ENCODE data around the gene KLHL3.

The KLHL3 gene

DNA sequence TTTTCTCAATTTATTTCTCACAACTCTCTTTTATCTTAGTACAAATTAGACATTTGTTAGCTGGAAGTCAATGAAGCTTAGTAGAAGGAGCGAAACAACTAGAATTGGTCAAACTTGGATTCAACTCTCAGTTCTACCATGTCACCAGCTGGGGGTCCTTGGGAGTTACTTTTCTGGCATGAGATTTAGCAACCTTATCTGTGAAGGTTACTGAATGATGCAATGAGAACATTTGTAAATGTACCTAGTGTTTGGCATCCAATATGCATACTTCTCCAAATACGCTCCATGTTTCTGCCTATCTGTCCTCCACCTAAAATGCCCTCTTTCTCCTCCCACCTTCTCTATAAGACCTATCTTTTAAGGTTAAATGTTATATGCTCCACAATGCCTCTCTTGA is 12.0 kb upstream of the KLHL3 start:
- DNase-seq (ENCODE audit: low read depth), result no peak

DNA sequence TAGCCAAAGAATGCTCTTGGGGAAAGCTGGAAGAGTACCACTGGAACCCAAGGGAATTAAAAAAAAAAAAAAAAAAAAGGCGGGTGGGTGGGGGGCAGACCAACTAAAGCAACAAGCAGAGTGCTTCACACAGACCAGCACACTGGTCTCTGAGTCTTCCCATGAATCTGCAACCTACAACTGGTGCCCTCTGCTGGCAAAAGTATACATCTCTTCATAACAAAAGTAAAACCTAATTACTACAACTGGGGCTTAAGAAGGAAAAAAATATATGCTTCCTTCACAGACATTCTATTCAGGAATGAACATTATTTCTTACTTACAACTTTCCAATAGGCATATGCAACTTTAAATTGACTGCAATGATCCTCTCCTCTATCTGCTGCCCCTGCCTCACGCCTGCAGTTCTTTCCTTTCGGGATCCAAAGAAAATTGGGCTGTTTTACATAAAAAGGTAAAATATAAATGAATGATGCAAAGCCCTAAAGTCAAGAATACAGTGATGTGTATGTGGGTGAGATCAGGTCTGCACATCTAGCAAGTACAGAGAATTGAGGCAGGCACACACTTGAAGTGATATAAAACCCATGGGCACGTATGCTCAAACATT is 7.2 kb upstream of the KLHL3 start:
- peak; percentile 68 for DNase-seq (ENCODE audit: low read depth)

DNA sequence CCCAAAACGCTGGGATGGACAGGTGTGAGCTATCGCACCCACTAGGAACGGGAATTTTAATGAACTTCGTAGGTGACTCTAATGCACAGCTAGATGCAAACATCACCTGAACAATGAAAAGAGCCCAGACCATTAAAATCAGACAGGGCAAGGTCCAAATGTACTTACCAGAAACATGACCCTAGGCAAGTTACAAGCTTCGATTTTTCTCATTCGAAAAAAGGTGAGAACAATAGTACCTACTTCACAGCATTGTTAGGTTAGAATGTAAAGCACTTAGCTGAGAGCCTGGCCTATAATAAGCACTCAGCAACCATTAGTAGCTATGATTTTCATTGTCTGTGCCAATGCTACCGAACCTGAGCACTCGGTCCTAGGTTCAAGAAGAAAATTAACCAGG is 5.8 kb upstream of the KLHL3 start:
- DNase-seq (ENCODE audit: low read depth), result no peak

DNA sequence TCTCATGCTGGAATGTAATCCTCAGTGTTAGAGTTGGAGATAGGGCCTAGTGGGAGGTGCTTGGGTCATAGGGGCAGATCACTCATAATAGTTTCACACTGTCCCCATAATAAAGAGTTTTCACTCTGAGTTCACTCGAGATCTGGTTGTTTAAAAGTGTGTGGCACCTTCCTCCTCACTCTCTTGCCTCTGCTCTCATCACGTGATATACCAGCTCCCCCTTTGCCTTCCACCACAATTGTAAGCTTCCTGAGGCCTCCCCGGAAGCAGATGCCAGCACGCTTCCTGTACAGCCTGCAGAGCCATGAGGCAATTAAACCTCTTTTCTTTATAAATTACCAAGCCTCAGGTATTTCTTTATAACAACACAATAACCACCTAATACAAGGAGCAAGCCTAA is 3.8 kb upstream of the KLHL3 start:
- DNase-seq (ENCODE audit: low read depth), result no peak

DNA sequence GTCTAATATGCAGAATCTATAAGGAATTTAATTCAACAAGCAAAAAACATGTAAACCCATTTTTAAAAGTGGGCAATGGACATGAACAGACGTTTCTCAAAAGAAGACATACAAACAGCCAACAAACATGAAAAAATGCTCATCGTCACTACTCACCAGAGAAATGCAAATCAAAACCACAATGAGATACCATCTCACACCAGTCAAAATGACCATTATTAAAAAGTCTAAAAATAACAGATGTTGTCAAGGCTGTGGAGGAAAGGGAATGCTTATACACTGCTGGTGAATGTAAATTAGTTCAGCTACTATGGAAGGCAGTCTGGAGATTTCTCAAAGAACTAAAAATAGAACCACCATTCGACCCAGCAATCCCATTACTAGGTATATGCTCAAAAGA is 3.1 kb upstream of the KLHL3 start:
- no peak for DNase-seq (ENCODE audit: low read depth)

DNA sequence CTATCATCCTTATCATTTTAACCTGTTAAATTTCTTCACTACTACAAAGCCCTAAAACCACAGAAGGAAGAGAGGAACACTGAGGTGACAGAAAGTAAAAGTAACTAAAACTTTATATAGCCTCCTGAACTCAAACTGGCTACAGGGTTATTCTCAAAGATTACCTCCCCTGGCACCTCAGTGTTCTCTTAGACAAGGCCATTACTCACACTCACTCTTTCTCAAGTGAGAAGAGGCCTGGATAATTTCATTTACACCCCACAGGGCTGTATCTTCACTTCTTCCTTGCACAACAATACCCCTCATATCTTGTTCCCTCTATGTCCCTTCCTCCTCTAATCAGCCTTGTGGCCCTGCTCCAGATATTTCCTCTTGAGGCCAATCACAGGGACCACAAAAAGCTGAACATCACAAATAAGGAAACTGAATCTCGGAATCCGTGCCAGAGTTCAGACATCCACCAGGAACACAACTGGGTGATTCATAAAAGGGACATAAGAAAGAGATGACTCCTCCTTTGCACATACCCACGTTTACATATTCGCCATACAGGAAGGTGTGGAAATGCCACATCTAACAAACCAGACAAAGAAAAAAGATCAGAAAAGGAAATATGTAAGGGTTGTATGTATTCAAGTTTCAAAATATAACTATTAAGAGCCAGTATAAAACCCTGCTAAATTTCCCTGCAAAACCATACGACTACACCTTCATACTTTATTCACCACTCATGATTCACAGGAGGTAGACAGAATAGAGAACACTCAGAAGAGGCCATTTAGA is 1.7 kb upstream of the KLHL3 start:
- no peak for DNase-seq (ENCODE audit: low read depth)

DNA sequence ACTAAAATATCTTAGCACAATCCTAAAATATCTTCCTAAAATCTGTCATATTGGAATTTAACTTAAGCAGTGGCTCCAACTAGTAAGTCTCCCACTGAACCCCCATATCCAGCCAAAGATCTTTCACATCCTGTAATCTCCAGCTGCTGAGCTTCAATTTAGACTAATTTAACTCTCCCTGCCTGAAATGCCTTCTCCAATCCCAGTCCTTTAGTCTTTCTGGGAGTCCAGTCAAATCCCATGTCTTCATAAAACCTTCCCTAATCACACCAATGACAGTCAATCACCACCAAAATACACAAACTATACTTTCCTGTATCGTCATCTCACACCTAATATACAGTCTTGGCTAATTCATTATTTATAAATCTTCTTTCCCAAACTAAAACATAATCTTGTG is 607 bp upstream of the KLHL3 start:
- DNase-seq (ENCODE audit: low read depth), result no peak

DNA sequence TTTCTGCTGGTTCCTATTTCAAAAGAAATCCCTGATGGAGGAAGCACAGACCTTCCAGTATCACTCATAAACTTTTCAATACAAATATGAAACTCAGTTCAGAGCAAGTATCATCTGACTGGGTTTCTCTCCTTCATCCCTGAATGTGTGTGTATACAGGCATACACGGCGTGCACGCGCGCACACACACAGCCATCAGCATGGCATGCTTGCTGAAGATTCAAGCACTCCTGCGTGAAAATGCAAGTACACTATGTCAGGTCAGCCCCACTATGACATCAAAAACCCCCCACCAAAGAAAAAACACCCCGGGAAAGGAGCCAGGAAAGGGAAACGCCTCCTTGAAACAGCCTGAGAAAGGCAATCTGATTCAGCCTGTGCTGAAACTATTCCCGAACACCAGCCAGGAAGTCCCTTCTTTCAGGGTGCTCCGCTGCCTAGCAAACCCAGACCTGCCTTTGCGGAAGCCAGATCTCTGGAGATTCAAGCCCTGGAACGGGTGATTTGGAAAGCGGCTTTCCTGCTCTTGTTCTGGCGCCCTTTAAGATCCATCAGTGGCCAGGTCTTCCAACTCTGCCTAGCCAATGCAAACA is 831 bp downstream of the KLHL3 start:
- DNase-seq (ENCODE audit: low read depth), result no peak

DNA sequence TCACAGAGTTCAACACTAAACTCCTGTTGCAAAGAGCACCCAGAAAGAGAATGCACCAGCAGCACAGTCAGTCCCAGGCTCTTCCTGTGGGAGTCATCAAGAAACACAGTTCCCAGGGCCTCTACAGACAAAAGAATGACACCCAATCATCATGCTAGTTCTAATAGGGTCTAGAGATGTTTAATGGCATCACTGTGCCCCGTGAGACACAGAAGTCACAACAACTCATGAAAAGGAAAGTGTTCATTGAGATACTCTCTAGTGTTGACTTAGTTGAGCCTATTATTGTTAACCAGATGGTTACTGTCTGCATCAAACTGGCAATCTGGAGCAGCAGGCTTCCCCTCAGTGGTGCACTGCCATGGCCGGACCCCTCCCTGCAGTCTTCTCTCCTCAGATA is 1.6 kb downstream of the KLHL3 start:
- DNase-seq (ENCODE audit: low read depth), result no peak

DNA sequence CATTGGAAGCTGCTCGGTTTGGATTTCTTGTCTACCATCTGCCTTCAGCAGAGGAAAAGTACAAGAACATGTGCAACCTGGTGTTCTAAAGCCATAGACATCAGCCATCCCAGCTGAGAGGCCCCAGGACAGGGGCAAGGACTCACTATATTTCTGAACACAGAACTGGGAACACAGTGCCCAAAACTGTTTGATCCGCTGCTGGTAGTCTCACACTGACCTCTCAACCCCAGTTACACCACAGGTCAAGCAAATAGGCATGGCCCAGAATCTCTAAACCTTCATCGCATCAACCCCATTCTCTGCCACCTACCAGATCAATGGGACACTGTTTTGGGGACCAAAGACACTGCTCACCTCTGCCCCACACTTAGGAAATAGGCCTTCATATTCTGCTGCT is 2.0 kb downstream of the KLHL3 start:
- DNase-seq (ENCODE audit: low read depth), result no peak

DNA sequence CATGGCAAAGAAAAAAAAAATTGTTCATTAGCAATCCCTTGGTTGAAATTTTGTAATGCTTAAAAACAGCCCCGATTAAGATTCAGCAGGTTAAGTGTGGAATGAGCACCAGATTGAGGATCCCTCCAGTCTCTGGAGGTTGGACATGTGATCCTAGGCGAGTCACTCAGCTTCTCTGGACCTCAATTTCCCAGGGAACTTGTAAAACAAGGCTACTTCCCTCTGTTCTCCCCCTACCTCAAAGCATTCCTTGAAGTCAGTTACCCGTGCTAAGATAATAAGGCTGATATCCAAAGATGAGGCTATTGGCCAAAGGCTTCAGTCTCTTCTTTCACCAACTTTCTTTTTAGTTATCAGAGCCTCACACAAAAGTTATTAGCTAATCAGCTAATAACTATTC is 2.9 kb downstream of the KLHL3 start:
- DNase-seq (ENCODE audit: low read depth), result no peak

DNA sequence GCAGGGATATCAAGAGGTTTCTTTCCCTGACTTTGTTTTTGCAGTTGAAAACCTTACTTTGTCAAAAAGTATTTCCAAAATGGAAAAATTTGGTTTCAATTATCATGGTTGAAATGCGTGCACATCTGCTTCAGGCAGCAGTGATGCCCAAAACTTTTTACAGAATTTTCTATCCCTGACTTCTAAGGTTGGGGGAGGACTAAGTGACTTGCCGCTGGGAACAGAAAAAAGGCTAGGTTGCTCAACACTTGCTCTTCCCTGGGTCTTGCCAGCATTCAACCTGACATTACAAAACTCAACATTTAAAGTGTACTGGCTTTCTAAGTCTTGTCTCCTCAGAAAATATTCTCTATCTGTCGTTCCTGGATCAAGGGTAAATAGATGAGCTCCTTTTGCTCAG is 4.7 kb downstream of the KLHL3 start:
- no peak for DNase-seq (ENCODE audit: low read depth)

DNA sequence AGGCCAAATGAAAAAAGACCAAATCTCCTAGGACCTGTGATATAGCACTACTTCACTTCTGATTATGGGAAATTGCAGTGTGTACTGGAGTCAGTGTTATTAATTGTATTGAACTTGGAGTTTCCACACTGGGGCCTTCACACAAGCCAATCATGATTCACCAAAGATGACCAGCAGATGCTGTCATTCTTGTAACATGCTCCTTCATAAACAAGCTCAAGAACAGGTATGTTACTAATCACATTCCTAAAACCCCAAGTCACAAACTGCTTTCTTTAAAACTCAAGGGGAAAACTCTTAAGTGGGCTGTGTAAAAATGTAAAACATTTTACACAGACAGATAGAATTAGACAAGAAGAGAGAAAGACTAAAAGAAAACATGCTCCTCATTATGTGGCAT is 5.6 kb downstream of the KLHL3 start:
- no peak for DNase-seq (ENCODE audit: low read depth)

DNA sequence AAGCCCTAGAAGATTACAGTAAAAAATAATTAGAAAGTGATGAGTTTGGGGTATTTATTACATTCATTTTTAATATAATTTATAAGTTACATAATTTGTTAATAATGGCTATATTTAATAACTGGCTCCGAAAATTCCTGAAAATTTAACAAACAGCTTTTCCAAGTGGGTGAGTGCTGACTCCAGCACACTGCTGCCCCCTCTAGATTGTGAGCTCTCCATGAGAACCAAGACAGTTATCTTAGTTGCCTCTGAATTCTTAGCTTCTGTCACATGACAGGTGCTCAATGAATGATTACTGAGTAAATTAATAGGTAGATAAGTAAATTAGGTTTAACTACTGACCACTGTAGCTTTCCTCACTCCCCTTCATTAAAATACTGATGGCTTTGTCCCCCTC is 7.8 kb downstream of the KLHL3 start:
- no peak for DNase-seq (ENCODE audit: low read depth)

DNA sequence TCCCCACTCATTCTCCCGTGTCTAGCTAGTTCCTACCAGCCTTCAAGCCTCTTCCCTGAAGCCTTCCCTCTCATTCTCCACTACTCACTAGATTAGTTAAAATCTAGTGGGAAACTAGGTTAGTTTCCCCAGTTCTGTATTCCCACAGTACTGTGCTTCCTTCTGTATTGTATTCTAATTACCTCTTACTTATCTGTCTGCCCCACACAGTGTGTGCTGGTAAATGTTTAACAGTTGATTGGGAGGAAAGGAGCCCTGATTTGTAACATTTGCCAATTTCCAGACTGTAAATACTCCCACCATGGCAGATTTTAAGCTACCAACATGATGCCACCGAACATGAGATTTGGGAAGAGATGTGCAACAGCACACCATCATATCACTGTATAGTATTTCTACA is 8.3 kb downstream of the KLHL3 start:
- DNase-seq (ENCODE audit: low read depth), result no peak

DNA sequence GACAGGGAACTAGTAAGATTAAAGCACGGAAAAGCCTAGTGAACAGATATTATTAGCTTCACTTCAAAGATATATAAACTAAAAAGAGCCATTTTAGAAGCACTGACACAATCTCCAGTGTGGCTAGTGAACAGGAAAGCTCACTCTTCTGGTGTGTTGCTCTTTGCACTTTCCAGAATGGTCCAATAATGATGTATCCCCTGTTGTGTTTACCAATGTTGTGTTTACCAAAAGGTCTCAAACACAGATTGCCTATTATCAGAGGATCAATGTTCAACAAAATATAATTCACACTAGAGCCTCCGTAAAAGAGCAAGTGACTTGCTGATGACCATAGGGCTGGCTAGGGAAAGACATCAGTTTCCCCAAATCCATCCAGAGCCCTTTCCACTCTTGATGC is 11.6 kb downstream of the KLHL3 start:
- no peak for DNase-seq (ENCODE audit: low read depth)

DNA sequence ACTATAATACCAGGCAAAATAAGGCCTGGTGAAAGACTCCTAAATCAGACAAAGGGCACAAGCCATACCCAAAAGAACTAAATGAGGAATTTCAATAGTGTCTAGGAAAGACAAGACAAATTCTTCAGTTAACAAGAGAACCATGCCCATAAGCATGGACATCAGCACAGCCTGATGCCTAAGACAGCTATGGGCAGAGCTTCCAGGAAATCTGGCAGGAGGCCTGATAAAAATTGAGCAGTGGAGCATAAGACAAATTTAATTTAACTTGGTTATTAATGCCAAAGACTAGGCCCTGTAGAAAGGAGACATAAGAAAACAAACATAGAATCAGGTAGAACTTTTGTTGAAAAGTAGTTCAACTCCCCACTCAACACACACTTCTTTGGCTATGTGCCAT is 17.3 kb downstream of the KLHL3 start:
- DNase-seq (ENCODE audit: low read depth), result no peak

DNA sequence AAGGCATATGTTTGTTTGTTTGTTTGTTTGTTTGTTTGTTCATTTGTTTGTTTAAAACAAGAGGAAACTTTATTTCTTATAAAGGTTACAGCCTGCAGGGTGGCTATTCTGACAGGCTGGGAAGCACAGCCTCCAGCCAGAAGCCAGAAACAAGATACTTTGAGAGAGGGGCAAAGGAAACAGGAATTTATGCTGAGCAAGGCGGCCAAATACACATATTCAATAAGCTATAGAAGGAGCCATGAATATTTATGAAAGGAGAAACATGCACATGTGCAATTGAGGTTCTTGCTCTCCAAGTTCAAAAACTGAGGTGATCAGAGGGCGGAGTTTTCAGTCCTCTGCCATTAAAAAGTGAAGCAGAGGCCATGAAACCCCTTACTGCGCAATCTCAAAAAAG is 19.6 kb downstream of the KLHL3 start:
- DNase-seq (ENCODE audit: low read depth), result no peak

DNA sequence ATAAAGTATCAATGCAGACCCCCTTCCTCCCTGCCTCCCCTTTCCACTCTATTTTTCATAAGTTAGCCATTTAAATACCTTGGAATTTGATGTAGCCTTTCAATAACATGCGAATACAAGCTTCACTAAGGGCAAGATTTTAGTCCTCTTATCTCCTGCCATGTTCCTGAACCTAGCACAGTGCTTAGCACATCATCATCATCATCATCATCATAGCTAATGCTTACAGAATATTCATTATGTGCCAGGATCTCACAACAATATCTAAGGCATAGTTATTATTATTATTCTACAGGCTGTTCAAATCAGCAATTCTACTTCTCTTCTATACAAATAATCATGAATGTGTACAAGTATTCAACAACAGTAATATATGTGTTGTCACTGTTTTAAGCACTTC is 20.4 kb downstream of the KLHL3 start:
- no peak for DNase-seq (ENCODE audit: low read depth)

DNA sequence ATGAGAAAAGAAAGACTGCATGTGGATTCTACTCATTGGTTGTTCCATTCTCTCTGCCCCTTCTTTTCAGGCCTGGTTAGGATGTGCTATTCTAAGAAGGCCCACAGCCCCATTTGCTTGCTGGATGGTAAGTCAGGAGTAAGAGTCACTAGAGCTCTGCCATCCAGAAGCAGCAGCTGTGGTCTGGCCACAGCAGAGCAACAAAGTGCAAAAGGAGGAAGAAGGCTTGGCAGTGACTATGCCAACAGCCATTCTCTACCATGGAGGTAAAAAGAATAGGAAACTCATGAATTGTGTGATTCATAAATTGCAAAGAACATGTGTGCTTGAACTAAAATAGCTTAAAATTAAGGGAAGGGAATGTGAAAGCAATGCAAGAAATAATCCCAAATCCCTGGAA is 20.9 kb downstream of the KLHL3 start:
- no peak for DNase-seq (ENCODE audit: low read depth)

DNA sequence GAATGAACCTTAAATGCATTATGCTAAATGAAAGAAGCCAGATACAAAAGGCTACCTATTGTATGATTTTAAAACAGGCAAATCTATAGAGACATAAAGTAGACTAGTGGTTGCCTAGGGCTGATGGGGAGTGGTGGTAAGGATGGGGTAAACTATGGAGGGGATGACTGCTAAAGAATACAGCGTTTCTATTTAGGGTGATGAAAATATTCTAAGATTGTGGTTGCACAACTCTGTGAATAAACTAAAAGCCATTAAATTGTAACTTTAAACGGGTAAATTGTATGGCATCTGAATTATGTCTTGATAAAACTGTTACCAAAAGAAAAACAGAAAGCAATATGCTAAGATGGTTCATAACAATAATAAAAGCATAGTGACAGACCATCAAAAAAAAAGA is 21.4 kb downstream of the KLHL3 start:
- no peak for DNase-seq (ENCODE audit: low read depth)

DNA sequence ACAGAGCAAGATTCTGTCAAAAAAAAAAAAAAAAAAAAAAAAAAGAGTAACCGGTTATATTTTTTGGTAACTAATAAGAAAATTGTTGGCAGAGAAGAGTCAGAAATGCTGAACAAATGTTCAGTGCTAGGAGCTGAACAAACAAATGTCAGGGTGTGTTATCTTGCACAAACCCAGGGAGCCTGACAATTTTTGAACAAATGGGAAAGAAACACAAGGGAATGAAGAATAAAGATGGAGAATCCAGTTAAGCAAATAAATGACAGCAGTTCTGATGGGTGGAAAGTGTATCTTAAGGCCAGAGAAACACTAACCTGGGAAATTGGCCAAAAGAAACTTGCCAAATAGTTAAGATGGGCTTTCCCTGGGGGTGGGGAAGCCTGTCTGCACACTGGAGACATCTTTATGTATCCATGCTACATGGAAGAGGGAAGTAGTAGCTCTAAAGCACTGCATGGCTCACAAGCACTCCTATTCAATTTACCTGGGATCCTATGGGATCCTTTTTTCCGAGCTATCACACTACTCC is 23.7 kb downstream of the KLHL3 start:
- no peak for DNase-seq (ENCODE audit: low read depth)

DNA sequence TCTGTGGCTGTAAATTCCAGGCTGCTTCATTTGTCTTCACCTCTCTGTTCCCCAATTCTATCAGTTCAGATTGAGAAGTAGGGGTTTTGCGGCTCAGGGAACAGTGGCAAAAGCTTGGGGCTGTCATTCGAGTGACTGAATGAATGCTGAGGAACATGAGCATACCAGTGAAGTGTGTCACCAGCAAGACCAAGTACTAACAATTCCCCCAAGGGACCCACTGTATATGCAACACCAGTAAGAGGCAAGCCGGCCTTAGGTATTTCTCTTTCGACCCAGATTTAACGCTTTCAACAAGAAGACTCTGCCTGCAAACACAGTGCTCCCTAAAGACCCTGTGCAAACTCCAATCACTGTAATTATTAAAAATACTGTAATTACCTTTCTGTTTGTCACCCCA is 25.8 kb downstream of the KLHL3 start:
- DNase-seq (ENCODE audit: low read depth), result no peak

Measured in stromal cell of bone marrow (primary cell).